HG02763 (cell line): Measurements from ENCODE around the gene PRKN.

Source experiments
- ATAC-seq: cut with Tn5 transposase; IDR thresholded peaks from one replicate; pipeline ENCODE4 v1.9.1; 2021; ENCODE audit warnings: mild to moderate bottlenecking, moderate library complexity; ENCODE audit not compliant: unreplicated experiment

Gene PRKN

DNA sequence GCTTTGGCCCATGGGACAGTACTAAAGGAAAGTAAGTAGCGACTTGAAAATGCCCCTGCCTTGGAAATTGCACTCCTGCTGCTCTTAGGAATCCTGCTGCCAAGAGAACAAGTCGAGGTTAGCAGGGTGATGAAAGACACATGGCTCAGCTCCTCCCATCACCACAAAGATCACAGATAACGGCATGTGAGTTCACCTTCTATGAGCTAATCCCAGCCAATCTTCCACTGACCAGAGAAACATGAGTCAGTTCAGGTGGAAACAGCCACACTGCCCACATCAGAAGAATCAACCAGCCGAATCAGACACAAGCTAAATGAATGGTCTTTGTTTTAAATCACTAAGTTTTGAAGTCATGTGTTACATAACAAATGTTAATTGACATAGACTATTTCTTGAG, 106.3 kb downstream of the PRKN start:
- no peak for ATAC-seq

DNA sequence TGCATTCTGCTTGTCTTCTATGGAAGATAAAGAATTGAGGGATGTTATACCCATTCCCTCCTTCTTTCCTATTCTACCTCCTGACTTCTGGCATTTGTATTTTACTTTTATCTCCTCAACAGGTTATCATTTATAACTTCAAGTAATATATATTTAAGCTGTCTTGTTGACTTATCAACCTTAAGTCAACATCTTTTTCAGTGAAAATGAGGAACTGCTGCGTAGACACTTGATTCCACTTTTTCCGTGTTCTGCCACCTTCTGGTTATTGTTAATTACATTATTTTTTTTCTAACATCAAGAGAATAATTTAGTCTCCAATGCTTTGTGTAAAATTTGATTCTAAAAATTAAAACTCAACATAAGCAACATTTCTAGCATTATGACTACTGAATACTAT, 107.5 kb downstream of the PRKN start:
- ATAC-seq, result no peak

DNA sequence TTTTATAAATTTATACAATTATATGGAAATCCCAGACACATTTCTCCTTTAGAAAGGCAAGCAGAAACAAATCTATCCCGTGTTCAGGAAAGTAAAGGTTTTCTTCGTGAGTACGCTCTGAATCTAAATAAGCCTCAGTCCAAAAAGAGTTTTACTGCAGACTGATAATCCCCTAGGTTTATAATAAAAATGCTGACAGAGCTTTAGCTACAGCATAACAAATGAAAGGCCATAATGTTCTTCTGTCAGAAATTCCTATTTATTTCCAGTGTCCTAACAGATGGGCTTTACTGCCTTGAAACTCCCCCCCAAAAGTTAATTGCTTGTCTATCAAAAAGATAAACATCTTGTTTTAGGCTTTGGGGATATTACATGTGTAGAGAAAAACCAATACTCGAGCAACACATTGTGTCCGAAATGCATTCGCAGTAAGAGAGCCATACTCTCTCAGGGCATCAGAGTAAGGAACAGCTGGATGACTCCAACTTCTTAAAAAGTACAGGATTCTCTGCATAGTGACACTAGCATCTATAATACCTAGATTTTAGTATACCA, 109.0 kb downstream of the PRKN start:
- no peak for ATAC-seq

DNA sequence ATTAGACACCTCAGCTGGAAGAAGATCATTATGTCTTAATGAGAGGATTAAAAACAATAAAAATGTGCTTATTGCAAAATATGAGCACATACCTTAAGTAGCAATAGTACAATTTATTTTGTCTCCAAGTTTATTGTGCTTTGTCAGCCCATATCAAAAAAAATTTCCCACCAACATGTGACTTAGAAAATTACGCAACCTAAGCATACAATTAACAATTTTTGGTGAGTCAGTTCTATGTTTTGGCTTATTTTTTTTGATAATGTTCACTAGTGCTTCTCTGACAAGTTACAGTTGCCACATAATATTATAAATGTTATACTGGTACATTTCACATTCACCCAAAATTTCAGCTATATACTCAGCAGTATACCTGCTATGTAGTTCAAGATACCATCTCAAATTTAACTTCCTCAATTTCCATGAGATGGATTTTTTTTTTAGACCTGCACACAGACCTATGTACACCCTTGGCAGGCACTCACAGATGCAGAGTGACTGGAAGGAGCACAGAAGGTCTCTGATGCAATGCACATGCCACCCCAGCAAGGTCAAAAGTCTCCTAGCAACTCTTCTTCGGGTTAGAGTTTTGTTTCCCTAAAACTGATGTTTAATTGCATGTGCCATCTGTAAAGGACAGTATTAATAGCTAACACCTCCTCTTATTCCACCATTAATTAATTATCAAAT, 112.4 kb downstream of the PRKN start:
- ATAC-seq, result no peak

DNA sequence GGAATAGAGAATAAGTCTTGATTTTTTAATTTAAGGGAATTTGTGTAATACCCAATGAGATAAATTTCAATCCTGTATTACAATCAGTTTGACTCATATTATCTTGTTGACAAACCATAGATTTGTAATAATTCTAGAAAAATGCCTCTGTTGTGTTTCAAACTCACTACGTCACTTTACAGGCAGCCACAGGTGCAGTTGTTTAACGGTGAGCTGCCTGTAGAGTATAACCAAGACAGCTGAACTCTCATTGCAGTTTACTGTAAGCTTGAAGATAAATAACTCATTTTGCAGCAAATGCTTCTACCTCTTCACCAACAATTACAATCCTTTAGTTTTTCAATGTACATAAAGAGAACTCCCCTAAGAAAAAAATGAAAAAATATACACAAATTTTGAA, 114.3 kb downstream of the PRKN start:
- no peak for ATAC-seq

DNA sequence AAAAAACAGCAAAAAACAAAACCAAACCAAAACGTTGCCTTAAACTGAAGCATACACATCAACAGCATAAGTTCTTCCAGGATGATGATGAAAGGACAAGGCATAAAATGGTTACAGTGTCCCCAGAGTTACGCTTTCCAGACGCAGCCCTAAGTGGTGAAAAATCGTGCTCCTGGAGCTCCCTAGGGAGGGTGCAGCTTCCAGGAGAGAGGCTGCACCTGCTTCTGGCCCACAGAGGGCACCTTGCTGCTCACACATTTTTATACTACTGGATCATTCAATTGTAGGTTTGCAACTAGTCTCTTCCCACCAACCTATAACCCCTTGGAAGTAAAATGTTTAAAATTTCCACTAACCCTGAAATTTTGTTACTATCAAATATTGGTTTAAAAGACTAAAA, 115.0 kb downstream of the PRKN start:
- ATAC-seq, result no peak

DNA sequence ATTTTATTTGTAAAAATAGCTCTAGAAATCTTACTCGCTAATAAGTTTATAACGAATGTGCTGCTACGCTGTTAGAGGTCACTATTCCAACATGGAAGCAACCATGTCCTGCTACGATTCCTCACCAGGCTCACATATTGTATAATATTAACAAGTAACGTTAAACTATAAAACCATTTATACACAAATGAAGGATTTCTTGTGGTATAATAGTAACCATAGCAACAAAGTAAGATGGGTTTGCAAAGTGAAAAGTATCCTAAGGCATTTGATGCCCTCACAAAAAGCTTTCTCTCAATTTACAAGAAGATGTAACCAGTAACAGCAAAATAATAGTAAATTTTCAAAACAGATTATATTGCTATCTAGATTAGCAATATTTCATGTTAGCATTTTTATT, 117.2 kb downstream of the PRKN start:
- ATAC-seq, result no peak

DNA sequence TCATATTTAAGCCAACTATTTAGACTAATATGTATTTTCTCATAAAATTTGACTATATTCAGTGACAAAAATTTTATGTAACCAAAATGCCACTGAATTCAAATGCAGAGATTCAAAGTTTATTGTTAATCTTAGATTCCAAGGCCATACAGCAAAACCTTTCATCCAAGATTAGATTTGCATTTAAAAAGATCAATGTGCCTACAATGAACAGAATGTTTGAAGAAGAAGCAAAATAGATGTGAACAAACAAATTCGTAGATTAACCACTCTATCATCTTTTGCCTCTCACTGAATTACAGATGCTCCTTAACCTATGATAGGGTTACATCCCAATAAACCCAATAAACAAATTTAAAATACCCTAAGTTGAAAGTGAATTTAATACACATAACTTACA, 121.7 kb downstream of the PRKN start:
- no peak for ATAC-seq

DNA sequence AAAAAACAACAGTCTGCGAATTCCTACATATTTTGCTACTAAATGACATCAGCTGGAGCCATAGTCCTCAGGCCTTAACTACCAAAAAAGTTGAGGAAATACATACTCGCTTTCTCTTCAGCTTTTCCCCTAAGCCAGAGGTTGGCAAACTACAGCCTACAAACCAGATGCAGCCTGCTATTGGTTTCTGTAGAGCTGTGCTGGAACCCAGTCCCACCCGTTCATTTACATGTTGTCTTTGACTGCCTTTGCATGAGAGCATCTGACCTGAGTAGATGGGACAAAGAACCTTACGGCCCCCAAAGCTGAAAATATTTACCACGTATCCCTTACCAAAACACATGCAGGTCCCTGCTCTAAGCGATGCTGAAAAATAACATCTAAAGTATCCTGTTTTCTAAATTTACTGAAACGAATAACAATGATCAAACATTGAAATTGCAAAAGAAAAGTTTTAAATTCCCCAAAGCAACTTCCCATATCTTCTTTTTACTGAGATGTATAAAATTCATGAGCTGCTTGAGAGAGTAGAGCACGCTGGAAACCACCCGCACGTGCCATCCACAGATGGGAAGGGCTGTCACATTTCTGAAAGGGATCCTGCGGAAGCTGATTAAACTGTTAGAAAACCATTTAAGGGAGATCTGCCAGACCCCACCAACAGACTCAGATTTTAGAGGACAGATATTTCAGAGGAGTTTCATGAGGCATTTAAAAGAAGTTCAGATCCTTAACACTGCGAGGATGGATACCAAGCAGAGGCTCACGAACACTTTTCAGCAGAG, 124.1 kb downstream of the PRKN start:
- no peak for ATAC-seq

DNA sequence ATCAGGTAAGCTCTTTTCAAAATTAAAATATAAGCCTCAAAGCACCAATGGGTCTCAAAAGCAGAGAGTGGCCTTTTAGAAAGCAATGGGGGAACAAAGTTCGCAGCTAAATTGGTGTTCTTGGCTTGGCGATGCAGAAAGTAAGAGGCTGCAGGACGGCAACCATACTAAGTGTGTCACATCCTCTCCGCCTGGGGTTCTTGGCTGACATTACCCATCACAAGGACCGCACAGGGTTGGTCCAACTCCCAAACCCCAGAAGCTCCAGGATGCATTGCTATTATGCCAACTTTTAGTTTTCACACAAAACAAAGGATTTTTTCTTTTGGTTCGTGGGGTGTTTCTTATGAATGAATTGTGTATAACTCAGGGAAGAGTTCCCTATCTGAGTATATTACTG, 124.8 kb downstream of the PRKN start:
- no peak for ATAC-seq

DNA sequence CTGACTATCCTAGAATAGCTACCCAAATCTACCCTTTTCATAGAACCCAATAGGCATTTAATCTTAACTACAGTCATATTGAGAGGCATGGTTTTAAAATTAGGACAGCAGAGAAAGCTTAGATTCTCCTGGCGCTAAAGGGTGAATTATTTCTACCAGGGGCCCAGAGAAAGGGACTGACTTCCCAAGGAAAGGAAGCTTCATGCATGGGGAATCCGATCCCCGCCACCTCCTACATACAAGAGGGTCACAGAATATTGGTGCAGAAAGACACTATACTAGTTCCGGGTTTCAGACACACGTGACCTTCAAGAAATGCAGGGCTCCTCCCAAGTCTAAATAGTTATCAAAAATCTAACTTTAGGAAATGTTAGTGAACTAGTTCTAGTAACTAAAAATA, 130.9 kb downstream of the PRKN start:
- ATAC-seq, result no peak

DNA sequence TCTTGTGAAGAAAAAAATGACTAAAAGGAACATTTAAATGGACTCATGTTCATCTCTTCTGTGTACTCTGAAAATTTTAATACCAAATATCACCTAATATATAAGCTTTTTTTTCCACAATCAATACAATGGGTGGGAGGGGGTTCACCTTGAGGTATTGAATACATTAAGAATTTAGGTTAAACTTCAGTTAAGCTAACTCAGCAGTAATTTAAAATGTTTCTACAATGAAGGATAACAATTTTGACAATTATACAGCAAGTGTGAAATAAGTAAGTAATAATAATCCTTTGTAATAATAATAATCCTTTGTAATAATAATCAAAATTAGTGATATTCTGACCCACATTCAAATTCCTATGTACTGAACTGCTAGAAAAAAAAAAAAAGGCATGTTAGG, 136.0 kb downstream of the PRKN start:
- no peak for ATAC-seq

DNA sequence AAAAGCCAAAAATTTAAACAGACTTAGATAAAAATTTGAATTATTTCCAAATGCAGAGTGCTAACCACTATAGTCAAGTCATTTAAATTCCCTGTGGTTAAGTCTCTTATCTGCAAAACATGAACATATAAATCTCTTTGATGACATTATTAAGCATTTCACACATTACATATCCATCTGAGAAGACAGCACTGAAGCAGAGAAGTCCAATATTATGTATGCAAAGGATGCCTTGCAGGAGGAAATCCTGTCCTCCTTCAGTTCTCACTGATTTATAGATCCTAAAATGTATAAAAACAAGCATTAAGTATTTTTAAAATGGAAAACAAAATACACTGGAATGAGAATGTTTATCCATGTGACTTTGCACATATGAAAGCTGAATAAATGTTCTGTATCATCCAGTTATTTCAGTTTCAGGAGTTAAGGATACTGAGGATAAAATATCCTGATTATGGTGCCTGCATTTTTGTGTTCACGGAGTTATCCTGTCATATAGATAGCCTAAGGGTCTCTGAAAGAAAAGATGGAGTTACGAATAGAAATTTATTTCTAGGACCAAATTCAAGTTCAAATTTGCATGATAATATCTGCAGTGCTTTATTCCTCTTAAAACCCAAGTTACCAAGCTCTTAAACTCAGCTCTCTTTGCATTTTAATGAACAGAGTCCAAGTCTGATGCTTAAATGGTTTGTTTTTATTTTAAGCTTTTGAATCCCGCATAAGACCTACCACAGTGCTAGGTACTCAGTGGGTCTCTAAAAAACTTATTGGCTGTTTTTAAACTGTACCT, 145.4 kb downstream of the PRKN start:
- no peak for ATAC-seq

DNA sequence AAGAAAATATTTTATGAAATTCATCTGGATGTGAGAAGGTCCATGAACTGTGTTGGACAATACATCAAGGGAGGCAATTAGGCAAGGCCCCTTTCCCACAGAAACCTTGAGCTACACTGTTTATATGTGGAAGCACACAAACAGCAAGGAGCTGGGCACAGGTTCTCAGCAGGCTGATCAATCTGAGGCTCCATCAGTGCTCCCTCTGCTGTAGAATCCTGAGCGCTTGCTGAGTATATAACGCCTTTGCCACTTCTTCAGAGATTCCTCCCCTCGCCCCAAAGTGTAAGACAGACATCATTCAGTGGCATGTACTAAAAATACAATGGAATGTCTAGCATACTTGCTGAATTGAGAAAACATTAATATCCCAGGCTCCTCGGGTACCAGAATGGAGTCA, 146.9 kb downstream of the PRKN start:
- no peak for ATAC-seq

DNA sequence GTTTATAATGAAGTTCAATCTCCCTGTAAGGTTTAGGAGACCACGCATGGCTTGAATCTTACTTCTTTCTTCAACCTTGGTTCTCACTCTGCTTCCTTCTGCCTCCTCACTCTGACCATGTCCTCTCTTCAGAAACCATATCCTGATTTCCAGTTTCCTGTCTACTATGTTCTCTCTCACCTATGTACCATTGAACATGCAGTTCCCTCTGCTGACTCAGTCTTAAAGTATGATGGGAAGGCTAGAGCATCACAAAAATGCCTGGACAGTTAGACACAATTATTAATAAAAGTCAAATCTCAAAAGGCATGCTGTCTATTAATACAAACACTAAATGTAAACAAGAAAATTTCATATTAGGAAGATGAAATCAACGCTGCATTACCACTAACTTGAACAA, 151.6 kb downstream of the PRKN start:
- no peak for ATAC-seq

DNA sequence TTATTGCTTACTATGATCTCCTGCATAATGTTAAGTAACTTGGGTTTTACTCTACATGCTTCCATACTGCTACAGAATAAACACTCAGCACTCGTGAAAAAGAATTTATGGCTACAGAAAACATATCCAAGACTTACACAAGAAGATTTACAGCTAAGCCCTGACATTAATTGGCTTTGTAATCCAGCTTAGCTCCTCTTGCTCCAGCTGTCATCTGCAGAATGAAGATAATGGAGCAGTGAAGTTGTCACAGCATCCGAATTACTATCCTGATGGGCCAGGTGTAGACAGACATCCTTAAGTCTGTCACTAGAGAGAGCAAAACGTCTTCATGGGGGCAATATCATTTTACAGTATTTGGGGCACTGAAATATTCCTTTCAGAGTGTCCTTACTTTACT, 155.3 kb downstream of the PRKN start:
- no peak for ATAC-seq

DNA sequence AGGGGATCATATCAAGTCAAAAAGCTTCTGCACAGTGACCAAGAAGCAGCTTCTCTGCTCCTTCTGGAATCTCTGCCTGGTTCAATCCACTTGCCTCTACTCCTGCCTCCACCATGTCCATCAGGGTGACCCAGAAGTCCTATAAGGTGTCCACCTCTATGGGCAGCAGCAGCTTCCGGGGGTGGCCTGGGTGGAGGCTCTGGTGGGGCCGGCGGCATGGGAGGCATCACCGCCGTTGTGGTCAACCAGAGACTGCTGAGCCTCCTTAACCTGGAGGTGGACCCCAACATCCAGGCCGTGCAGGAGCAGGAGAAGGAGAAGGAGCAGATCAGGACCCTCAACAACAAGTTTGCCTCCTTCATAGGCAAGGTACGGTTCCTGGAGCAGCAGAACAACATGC, 159.3 kb downstream of the PRKN start:
- no peak for ATAC-seq

DNA sequence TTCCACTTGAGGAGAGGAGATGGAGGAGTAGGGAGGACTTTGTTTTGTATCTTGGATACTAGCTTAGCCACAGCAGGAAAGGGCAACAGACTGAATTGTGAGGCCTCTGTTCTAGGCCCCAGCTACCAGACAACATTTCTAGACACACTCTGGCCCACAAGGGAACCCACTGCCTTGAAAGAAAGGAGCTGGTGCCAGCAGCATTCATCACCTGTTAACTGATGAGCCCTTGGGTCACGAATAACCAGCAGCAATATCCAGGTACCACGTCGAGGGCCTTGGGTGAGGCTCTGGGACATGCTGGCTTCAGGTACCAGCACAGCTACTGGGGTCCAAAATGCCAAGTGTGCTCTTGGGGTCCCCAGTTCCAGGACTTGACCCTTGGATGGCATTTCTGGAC, 165.5 kb downstream of the PRKN start:
- no peak for ATAC-seq

DNA sequence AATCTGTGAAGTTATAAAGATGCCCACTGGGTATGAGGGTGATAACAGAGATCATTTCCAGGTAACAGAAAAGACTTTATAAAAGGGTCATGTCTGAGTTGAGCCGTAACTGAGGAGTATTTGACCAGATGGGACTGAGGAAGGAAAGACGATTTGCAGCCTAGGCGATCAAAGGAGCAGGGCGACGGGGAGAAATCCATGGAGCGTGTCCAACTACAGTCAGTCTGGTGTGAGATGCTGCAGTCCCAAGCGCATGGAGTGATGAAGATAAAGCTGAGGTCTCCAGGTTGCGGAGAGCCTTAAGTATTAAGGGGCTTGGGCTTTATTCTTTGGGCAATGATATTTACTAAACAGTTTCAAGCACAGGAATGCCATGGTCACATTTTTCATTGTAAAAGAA, 166.7 kb downstream of the PRKN start:
- ATAC-seq, result no peak

DNA sequence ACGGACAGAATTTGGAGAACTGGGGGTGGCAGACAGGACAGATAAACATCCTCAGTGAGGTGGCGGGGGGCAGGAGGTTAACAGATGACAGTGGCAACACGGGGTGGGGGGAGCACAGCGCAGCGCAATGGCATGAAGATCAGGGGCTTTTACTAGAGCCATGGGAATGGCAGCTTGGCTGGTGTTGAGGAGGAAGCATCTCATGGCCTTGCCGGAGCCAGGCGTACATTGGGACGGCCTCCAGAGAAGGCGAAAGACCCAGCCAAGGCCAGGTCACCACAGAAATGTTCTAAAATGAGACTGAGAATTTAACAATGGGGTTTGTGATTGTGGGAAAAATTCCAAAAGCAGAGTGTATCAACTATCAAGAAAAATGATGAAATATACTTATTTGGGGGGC, 173.0 kb downstream of the PRKN start:
- no peak for ATAC-seq

DNA sequence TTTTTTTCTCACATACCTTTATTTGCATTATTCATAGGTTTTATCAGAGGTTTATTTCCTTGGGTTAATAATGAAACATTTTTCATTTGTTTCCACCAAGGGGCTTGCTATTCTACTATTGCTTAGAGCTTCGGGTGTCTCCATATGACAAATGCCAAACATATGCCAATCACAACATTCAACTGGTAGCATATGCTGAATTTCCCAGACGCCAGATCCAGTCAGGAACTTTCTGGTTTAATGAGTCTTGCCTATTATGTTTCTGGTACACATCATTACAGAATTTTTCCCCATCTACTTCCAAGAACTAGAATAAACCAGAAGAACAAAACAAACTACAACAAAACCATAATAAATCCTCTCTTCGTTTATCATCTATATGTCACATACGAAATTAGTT, 180.7 kb downstream of the PRKN start:
- no peak for ATAC-seq

DNA sequence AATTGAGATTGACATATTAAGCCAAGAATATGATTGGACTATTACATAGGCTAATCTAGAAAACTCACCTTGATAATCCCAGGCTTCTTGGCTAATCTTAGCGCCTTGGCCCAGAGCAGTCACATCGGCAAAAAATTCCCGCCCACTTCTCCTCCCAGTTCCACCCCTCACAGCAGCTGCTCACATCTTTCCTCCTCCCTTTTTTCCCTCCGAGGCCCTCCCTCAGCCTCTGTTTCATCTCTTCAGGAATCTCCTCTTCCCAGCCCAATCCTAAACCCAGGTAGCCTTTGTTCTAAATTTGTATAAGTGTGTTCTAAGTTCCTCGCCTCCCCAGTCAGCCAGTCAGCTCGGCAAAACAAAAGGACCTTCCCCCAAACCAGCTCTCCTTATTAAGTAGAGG, 184.3 kb downstream of the PRKN start:
- ATAC-seq, result no peak
